ENCODE data around the gene CEP112.
"Not testable (repeated sequence)": the region's sequence is repeated elsewhere in the genome, so short reads cannot be mapped to it uniquely, and the experiment has no call there.

Gene CEP112

GRCh38 chr17:65694601-65695000 lies 497.3 kb downstream of the CEP112 start:
- TF ChIP-seq ZFX (IDR thresholded peaks at IDR 0.05; ENCODE audit: borderline replicate concordance) (no peak), CTCF (IDR thresholded peaks at IDR 0.05) (no peak)
- no peak overlapping the region for H3K27ac ChIP-seq

GRCh38 chr17:65690626-65691310 lies 501.2 kb downstream of the CEP112 start:
- H3K27ac ChIP-seq = no peak overlapping the region
- no peak for TF ChIP-seq CTCF (IDR thresholded peaks at IDR 0.05)
- no peak for TF ChIP-seq ZFX (IDR thresholded peaks at IDR 0.05; ENCODE audit: borderline replicate concordance)

- H3K27ac ChIP-seq = no peak overlapping the region
- TF ChIP-seq CTCF (IDR thresholded peaks at IDR 0.05) (no peak), ZFX (IDR thresholded peaks at IDR 0.05; ENCODE audit: borderline replicate concordance) (no peak)
Measured at GRCh38 chr17:65688307-65688706, 503.6 kb downstream of the CEP112 start.

GRCh38 chr17:65685110-65685509 lies 506.8 kb downstream of the CEP112 start:
- no peak overlapping the region for H3K27ac ChIP-seq
- TF ChIP-seq CTCF (IDR thresholded peaks at IDR 0.05) (no peak), ZFX (IDR thresholded peaks at IDR 0.05; ENCODE audit: borderline replicate concordance) (no peak)

GRCh38 chr17:65684631-65685030 lies 507.3 kb downstream of the CEP112 start:
- TF ChIP-seq ZFX (IDR thresholded peaks at IDR 0.05; ENCODE audit: borderline replicate concordance) = no peak
- no peak for TF ChIP-seq CTCF (IDR thresholded peaks at IDR 0.05)

GRCh38 chr17:65683428-65683827 lies 508.5 kb downstream of the CEP112 start:
- TF ChIP-seq ZFX (IDR thresholded peaks at IDR 0.05; ENCODE audit: borderline replicate concordance) (no peak), CTCF (IDR thresholded peaks at IDR 0.05) (no peak)
- H3K27ac ChIP-seq = no peak overlapping the region

More at GRCh38 chr17:65684631-65685030, 507.3 kb downstream of the CEP112 start:
- H3K27ac ChIP-seq = no peak overlapping the region

- not testable (repeated sequence) for H3K27ac ChIP-seq
Measured at GRCh38 chr17:65681763-65682162, 510.2 kb downstream of the CEP112 start.
